ENCODE measurements around the gene ABTB2. TPM values are rescaled to one million over a fixed set of nuclear protein-coding genes. Genes with fewer than 3 reads are reported as not detected.

ABTB2 gene
- total RNA-seq, 1 experiment from 2014 or later = 4.0 TPM

DNA sequence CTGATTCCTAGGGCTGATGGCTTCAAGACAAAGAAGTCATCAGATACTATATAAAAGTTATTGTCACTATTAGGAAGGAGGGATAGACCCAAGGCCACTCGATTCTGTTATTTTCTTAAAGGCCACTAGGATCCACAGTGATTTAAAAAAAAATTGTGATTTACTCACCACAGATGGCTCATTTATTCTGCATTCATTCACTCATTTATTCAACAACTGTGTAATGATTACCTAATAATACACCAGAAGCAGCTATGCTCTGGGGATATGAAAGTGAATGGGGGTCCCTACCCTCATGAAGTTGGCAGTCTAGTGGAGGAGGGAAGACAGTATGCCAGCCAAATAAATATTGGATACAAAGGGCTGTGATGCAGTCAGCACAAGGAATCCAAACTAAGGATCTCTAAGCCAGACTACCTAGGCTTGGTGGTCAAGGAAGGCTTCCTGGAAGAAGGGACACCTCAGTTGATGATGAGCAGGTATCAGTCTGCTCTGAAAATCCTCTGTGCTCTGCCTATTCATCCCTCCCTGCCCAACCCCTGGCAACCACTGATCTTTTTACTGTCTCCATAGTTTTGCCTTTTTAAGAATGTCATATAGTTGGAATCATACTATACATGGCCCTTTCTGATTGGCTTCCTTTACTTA is 141.9 kb downstream of the ABTB2 start:
- no peak for DNase-seq (ENCODE audit: low read depth)

DNA sequence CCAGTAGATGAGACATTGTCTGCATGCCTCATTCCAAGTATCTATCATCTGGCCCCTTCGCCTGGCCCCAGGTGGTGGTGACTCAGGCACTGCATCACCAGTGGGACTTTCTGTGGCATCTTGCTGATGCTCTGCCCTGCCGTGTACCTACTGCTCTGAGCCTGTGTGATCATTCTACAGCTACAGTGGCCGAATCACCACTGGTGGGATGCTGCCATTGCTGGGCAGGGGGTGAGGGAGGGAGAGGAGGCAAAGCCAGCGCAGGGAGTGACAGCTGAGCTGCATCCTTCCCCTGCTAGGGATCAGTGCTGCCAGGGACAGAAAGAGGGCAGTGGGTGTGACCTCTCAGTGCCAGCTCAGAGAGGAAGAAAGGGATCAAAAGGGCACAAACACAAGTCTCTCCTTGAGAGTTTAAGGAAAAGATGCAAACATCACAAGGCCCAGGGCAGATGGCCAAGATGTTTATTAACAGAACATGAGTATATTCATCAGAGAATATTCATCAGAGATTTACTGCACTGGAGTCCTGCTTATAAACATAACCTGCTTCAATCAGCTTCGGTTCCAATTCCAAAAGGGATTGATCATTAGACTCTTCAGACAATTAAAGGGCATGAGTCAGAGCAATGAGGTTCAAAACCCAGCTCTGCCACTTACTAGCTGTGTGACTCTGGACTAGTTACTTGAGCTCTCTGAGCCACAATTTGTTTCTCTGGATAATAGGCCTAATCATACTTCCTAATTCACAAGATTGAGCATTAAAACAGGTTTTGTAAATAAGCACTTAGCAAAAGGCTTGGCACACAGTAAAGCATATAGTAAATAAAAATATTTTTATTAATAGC is 142.6 kb downstream of the ABTB2 start:
- DNase-seq (ENCODE audit: low read depth) = peak; percentile 92

DNA sequence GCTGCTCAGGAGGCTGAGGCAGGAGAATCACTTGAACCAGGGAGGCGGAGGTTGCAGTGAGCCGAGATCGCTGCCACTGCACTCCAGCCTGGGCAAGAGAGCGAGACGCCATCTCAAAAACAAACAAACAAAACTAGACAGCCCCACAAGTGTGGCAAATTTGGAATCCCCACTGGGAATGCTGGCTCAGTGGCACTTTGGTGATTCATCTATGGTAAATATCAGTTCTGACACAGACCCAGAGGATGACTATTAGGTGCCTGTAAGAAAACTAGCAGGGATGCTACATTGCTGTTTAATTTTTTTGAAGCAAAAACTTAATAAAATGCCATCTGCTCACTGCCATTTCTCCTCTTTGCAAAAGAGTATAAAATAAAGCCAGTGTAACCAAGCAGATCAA is 144.4 kb downstream of the ABTB2 start:
- DNase-seq (ENCODE audit: low read depth) = peak; percentile 40

DNA sequence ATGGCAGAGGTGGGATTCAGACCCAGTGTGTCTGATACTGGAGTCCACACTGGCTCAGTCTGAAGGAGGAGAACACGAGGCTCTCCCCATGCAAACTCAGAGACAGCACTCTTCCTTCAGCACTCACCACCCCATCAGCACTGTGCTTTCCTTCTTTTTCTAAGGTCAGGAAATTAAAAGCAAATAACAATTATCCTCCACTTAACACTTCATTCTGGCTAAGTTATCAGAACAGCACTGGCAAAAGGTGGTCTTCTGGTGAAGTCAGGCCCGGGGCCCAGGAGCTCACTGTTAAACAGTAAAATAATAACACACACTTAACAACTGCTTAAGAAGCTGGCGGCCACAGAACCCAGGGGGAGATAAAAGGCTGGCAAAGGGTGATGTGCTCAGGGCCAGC is 145.2 kb downstream of the ABTB2 start:
- no peak for DNase-seq (ENCODE audit: low read depth)

DNA sequence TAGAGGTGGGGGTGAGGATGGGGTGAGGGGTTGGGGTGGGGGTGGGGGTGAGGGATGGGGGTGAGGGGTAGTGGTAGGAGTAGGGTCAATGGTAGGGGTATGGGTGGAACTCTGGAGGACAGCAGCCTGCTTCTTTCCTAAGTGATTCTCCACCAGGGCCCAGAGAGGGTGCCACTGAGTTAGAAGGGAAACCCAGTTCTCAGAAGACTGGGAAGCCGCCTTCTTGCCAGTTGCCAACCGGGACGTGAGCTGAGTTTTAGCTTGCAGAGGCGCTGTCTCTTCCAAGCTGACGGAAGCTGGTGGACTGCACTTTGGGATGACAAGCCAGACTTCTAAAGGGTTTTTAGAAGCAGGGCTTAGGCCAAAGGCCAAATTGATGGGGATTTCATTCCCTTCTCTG is 148.0 kb downstream of the ABTB2 start:
- no peak for DNase-seq (ENCODE audit: low read depth)

DNA sequence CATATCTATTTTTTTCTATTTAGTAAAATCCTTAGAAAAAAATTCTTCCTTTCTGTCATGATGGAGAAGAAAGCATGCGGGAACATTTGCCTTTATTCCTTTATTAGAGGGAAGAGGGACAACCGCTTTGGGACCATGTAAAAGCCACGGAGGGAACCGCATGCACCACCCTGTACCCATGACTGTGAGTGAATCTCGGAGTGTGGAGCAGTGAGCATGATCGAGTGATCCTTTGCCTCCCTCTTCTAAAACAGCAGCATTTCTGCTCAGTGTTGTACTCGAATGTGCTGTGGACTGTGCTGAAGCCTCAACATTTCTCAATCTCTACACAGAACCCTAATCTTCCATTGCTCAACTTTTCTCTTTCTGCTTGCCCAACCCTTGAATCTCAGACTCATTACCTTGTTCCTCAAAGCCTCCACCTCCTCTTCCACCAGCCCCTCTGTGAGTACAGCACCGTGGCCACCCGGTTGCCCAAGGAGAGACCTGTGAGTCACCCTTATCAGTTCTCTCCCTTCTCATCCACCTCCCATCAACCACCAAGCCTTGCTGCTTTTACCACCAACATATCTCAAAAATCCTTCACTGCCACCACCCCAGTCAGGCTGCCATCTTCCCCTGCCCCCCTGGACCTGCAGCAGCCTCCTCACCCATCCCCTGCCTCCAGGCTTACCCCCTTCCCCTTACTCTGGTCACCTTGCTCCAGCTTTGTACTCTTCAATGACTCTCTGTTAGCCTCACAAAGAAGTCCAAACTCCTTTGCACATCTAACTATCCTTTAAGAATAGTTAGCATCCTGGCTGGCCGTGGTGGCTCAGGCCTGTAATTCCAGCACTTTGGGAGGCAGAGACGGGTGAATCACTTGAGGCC is 149.3 kb downstream of the ABTB2 start:
- DNase-seq (ENCODE audit: low read depth) = peak; percentile 66

DNA sequence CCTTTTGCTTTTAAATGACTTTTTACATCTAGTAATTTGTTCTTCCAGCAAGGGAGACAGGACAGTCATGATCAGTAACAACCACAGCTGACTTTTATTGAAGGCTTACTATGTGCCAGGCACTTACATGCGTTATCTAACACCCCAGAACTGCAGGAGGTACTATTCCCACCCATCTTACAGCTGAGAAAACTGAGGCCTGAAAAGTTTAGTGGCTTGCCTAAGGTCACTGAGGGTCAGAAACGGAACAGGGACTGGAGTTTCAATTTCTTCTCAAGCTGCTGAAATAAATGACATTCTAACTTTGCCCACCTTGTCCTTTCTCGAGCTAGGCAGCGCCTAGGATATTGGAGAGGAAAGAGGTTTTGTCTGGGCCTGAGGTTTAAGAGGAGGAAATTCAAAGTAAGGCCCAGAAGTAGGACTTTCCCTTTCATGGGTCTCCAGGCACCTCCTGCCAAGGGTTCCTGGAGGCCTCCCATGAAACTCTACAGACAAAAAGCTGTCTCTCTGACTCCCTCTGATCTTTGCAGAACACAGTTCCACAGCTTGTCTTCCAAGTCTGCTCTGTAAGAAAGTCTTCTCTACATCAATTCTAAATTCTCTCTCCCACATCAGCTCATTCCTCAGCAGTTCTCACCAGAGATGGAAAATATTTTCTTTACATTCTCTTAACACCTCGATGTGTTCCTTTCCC is 150.2 kb downstream of the ABTB2 start:
- DNase-seq (ENCODE audit: low read depth) = no peak

DNA sequence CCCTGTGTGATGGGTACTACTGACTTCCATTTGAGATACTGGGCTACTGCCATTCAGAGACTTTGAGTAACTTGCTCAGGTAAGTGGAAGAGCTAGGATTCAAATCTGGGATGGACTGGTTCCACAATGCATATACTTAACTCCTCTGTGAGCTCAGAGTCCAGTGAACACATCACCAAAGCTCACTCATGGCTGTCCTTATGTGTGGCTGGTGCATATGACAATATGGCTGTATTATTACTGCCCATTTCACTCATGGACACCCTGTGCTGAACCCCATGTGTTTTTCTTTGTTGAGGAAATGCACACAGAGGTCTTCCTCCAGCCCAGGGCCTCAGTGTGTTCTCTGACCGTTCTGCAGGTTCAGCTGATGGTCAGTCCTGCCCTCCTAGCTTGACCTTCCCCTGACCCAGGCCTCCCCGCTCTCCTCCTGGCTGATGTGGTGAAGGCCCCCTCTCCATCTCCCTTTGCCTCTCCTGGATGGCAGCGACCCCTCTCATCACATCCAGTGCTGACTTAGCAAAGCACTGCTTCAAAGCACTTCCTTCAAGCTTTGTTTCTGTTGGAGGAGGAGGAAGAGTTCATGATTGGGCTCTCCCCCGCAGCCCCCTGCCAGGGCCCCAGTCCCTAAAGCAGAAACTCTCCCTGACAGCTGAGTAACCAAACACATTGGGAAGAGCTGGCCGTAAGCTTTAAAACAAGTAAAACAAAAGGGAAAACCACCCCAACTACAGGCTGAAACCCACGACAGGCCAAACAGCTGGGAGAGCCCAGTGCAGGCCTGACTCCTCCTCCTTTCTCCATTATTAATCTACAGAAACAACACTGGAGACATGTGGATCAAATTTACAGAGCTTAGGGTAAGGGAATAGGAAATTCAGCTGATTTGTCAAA is 151.2 kb downstream of the ABTB2 start:
- DNase-seq (ENCODE audit: low read depth) = no peak

DNA sequence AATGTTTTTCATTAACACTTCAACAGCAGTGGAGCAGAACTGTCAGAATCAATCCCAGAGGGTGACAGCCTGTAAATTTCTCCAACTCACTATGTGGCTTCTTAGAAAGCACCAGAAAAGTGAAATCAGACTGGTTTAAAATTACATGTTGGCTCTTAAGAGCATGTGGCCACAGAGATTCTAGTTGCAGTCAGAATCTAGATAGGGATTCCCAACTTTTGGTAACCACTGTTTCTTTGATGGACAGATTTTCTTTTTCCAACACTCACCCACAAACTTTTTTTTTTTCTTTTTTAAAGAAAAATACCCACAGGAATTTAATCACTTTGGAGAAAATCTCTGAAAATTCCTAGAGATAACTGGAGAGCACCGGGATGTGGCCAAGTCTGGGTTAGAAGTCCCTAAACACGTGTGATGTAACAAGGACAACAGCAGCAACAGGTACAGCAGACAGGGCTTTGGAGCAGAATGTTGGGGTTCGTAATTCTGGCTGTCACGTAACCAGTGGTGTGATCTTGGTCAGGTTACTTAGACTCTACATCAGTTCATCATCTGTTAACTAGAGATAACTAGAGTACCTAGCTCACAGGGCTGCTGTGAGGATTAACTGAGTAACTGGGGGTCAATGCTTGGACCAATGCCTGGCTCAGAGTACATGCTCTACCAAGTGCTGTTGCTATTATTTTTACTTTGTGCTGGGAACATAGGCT is 152.3 kb downstream of the ABTB2 start:
- DNase-seq (ENCODE audit: low read depth) = no peak

DNA sequence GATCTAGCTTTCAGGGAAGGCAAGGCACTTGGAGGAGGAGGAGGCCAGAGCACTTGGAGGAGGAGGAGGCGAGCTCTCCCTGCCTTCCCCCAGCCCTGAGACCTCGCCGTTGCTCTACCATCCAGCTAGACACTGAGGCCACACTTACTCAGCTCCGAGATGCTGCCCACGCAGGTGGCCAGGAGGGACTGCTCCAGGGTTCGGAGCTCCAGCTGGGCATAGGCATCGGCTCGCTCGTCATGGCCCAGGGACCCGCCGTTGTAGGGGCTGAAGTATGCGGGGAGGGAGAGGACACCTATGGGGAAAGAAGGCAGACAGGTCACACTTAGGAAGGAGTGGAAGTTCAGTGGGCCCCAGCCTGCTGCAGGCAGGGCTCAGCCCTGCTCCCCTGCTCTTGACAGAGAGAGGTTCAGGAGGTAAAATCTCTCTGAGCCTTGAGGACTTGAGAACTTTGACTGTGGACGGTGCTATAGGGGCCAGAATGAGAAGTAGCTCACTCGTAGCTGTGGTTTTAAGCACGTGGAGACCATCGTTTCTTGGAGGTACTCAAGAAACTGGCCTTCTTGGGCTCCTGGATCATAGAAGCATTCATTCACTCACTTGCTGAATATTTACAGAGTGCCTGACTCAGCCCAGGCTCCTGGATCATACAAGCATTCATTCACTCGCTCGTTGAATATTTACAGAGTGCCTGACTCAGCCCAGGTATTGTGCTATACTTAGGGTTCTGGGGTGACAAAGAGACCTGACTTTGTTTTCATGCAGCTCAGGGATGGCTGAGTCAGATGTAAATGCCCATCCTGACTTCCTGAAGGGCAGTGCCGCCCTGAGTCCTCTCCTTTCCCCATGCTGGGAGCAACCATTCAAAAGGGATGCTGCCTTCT is 153.2 kb downstream of the ABTB2 start:
- DNase-seq (ENCODE audit: low read depth) = peak; percentile 99

DNA sequence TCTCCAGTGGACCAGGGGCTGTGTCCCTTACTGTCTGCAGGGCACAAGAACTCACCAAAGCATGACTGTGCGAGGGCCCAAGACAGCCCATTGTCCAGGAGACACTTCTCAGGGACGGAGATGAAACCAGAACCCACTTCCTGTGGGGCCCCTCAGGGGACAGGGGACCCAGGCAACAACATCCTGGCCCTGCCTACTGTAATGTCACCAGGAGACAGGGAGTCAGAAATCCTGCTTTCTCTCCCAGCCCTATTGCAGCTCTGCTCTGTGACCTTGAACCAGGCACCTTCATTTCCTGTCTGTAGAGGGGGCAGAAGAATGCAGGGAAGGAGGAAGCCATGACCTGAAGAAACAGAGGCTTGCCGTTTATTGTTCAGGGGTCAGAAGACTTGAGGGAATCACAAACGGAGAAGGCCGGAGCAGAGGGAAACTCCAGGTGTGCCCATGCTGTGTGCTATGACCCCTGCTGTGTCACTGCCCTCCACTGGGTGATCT is 154.4 kb downstream of the ABTB2 start:
- no peak for DNase-seq (ENCODE audit: low read depth)

DNA sequence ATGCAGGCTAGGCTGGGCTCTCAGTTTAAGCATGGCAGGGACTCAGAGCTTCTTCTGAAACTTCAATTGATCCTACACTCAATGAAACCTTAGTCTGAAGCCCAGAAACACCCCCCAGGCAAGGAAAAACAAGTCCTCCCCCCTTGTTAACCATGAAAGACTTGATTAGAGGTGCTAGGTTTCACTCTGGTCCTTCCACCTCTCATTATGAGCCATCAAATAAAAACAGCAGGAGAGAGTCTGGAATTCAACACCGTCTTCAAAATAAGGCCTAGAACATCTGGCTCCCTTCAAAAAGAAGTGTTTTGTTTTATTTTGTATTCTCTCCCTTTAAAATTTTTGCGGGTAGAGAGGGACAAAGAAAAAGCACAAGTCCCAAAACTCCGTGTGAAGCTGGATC is 156.7 kb downstream of the ABTB2 start:
- DNase-seq (ENCODE audit: low read depth) = no peak

DNA sequence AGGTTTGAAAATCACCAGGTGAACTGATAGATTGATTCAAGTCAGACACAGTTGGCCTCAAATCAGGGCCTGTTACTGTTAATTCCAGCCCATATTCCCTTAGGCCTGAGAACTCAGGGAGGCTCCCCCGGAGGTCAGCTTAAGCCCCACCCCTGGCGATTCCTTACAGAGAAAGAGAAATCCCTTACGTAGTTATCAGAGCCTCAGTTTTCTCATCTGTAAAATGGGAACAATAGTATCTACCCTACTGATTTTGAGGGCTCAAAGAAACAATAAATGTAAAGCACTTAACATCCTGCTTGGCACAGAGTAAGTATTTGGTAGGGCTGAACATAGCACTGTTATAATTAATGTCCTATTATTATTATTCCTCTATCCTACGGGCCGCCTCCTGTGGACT is 158.3 kb downstream of the ABTB2 start:
- no peak for DNase-seq (ENCODE audit: low read depth)

DNA sequence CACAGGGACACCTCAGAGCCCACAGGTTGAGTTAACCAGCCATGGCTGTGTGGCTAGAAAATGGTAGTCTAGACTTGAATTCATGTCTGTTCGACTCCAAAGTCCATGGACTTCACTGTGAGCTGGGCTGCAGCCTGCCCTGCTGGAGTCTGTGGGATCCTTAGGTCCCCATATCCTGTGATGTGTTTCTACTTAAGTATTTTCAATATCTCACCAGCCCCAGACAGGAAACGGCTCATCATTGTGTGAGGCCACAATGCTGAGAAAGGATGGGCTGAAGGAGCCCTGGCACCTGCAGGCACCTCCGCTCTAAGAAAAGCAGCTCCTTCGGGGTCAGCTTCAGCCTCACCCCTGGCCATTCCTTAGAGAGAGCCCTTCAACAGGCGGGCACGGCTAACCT is 159.3 kb downstream of the ABTB2 start:
- peak; percentile 74 for DNase-seq (ENCODE audit: low read depth)

DNA sequence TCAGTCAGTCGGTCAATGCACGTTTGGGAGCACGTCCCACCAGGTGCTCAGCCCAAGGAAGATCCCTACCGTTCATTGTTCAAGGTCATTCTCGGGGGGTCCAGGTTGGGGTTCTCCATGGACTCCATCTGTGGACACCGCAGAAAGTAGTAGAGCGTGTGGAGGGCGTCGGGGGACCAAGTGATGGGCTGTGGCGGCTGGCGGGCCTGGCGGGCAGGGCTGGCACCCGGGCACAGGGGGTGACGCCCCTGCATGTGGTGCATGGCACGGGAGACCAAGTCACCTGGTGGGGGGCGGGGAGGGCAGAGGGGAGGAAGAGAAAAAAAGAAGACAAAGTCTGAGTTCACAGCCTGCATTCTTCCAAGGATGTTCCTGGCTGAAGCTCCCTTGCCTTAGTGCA is 160.6 kb downstream of the ABTB2 start:
- DNase-seq (ENCODE audit: low read depth) = no peak

DNA sequence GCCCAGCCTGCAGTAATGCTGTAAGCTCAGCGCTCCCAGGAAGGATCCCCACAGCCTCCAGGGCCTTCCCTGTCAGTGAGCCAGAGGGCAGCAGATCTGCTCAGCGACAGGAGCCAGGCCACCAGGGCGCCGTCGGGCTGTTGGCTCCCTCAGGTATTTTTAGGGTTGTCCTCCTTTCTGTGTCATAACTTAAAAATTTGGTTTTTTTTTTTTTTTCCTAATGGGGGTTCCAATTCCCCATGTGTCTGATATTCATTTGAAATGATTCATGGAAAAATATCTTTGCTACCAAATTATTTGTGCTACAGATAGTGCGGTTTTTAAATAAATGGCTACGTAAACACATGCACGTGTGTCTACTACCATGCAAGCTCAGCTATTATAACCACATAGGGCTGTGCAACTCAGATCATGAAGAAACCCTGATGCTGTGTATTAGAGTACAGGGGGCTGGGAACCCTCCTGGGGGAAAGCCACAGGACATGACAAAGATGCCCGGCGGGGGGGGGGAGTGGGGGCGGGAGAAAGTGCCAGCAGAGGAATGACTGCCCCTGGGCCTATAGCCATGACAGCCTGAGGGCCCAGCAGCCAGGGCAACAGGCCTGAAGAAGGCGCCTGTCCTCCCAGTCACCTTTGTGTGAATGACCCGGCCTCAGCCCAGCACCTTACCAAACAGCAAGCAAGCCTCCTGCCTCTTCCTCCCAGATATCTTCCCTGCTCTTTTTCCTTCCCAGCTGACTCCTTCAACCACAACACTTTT is 163.1 kb downstream of the ABTB2 start:
- no peak for DNase-seq (ENCODE audit: low read depth)

DNA sequence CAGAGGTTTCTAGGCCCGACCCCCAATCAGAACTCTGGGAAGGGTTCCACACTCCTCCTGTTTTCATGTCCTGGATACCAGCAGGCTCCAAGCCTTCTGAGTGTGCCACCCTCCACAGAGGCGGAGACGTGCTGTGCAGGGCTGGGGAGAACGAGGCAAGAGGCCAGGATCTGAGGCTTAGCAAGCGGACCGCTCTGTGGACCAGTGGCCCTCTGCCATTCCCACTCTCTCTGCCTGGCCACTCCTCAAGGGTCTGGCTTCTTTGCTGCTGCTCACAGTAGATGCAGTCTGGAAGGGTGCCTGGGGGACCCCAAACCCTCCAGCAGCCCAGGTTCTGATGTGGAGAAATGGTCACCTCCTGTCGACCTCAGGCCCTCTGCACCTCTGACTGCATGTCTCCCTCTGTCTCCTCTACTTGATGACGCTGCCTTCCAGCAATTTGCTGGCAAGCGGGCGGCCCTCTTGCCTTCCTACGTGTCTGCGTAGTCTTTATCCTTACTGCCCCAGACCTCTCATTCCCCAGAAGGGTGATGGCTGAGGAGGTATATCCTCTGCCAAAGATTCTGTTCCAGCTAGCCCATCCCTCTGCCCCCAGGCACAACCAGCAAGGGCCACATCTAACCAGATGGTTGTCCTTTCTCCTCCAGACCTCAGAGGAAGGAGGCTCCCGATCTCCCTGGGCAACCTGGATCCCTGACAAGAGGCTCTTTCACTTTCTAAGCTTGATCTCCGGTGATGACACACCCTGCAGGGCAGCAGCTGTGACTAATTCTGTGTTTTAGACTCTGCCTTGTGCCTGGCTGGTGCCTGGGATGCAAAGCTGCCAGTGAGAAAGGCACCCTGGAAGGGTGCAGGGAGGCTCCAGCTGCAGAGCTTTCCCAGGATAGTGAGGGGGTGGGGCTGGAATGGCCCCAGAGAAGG is 165.1 kb downstream of the ABTB2 start:
- DNase-seq (ENCODE audit: low read depth) = peak; percentile 95

Measured in HT1080 (cell line).